Measurements from ENCODE around the gene CCBE1.

DNA sequence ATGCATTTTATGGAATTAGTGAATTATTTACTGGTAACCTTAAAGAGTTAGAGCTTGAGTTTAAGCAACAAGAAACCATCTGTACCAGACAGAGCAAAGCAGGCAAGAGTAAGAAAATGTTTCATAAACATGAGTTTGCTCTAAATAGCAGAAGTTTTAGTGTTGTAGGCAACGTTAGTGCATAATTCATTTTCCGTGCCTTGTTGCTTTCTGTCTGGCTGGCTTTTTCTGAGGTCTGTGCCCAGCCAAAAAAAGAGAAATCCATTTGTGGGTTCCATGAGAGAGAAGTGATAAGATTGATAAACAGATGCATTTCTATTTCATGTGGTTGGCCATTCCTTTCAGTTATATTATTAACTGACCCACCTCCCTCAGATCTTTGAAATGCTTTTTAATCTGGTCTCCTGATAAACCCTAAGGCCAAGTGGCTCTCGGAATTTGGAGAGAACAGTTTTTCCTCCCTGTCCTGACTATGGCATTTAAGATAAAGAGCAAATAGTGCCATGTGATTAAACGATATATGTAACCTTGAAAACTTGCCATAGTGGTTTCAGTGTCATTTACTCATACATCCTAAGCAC lies 198.6 kb downstream of the CCBE1 start:
- TF ChIP-seq, protein P1, sequence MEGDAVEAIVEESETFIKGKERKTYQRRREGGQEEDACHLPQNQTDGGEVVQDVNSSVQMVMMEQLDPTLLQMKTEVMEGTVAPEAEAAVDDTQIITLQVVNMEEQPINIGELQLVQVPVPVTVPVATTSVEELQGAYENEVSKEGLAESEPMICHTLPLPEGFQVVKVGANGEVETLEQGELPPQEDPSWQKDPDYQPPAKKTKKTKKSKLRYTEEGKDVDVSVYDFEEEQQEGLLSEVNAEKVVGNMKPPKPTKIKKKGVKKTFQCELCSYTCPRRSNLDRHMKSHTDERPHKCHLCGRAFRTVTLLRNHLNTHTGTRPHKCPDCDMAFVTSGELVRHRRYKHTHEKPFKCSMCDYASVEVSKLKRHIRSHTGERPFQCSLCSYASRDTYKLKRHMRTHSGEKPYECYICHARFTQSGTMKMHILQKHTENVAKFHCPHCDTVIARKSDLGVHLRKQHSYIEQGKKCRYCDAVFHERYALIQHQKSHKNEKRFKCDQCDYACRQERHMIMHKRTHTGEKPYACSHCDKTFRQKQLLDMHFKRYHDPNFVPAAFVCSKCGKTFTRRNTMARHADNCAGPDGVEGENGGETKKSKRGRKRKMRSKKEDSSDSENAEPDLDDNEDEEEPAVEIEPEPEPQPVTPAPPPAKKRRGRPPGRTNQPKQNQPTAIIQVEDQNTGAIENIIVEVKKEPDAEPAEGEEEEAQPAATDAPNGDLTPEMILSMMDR (conservative IDR thresholded peaks at IDR 0.05 in 1 of 2, IDR thresholded peaks at IDR 0.05 in 1 of 2; ENCODE audit: low read depth in 1 of 2, low read length in 2 of 2): no peak
- no peak for TF ChIP-seq EZH2 (IDR thresholded peaks at IDR 0.05; ENCODE audit: low read length, missing control alignments)
